ENCODE results near the gene SUCLA2. TPM values are rescaled to one million over a fixed set of nuclear protein-coding genes. Genes with fewer than 3 reads are reported as not detected.

Gene SUCLA2
- total and polyA plus RNA-seq, 12 donors, result 20.4 to 104 (median 55.3) TPM

- H3K27me3 ChIP-seq, result no peaks in the 10 kb centered on the region
- no peaks in the 10 kb centered on the region for H3K9me3 ChIP-seq (replicated peaks in 1 of 3)
- no peak overlapping the region for H3K27ac ChIP-seq
- no peak for TF ChIP-seq POLR2A (IDR thresholded peaks at IDR 0.05)
- TF ChIP-seq CTCF (IDR thresholded peaks at IDR 0.05), result no peak
- intact Hi-C loops (cut with DNase I), result no loop called here
- H3K36me3 ChIP-seq (replicated peaks in 1 of 2), result no peaks in the 10 kb centered on the region
- no peak for DNase-seq
- WGBS, 4 donors, result 26 to 35% (median 31%) methylated on average over 5 of the region's 5 CpGs
- H3K4me1 ChIP-seq (replicated peaks in 1 of 2), result peaks cover 0 to 24% of the 10 kb centered on the region in 2 donors
- H3K4me3 ChIP-seq, result peak overlapping the region in 1 of 4 donors; percentile 99
Observed at GRCh38 chr13:47999973-48000372, 1.1 kb downstream of the SUCLA2 start.

- Histone ChIP-seq H3K4me3 (no peak overlapping the region), H3K9me3 (replicated peaks in 1 of 3) (no peaks in the 10 kb centered on the region), H3K27me3 (no peaks in the 10 kb centered on the region), H3K36me3 (replicated peaks in 1 of 2) (no peaks in the 10 kb centered on the region), H3K27ac (no peak overlapping the region), H3K4me1 (replicated peaks in 1 of 2) (peaks cover 0 to 24% of the 10 kb centered on the region in 2 donors)
- TF ChIP-seq CTCF (IDR thresholded peaks at IDR 0.05), result no peak
- no peak for TF ChIP-seq POLR2A (IDR thresholded peaks at IDR 0.05)
- intact Hi-C loops (cut with DNase I), result no loop called here
- no peak for DNase-seq
- WGBS, 4 donors, result 93 to 98% (median 94%) methylated on average over 2 of the region's 2 CpGs
Observed at GRCh38 chr13:47997384-47997783, 3.7 kb downstream of the SUCLA2 start.

DNA sequence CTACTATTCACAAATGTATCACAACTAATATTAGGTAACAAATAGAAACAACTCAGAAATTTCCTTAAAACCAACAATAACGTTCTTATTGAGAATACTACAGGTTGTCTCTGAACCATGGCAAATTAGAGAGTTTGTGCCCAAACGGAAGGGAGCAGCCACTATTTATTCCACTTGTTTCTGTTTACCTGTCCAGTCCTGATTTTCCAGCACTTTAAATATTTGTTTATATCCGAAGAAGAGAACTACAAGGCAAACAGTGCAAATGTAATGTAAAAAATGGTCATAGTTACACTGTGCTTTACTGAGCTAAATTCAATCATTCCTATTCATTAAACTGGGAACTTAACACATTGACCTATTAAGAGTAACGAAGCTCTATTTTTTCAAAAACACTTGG, 9.2 kb downstream of the SUCLA2 start:
- WGBS, 4 donors, result 94 to 96% (median 95%) methylated on average over 4 of the region's 4 CpGs
- intact Hi-C loops (cut with DNase I), result no loop called here
- Histone ChIP-seq H3K27ac (no peak overlapping the region), H3K4me3 (no peak overlapping the region), H3K36me3 (replicated peaks in 1 of 2) (peaks cover 0 to 4% of the 10 kb centered on the region in 2 donors), H3K27me3 (no peaks in the 10 kb centered on the region), H3K4me1 (replicated peaks in 1 of 2) (no peaks in the 10 kb centered on the region), H3K9me3 (replicated peaks in 1 of 3) (no peaks in the 10 kb centered on the region)
- DNase-seq, result no peak
- TF ChIP-seq CTCF (IDR thresholded peaks at IDR 0.05) (no peak), POLR2A (IDR thresholded peaks at IDR 0.05) (no peak)

DNA sequence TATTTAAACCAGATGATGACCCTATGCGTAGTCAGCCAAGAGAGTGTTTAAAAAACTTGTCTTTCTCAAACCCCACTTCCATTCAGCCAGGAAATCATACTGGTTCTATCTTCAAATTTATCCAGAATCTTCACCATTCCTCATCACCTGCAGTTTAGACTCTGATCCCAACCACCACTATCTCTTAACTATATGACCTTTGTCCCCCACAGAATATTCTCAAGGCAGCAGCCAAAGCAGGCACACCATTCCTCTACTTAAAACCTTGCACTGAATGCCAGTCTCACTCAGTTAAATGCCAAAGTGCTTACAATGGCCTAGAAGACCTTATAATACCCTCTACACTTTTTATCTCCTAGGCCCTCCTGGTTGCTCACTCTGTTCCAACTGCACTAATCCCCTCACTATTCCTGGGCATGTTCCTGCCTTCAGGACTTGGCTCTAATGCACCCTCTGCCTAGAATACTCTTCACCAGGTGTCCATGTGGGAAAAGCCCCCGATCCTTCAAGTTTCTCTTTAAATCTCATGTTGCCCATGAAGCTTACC, 10.1 kb downstream of the SUCLA2 start:
- DNase-seq, result no peak
- intact Hi-C loops (cut with DNase I), result no loop called here
- H3K9me3 ChIP-seq (replicated peaks in 1 of 3), result no peaks in the 10 kb centered on the region
- peaks cover 0 to 7% of the 10 kb centered on the region in 2 donors for H3K36me3 ChIP-seq (replicated peaks in 1 of 2)
- no peaks in the 10 kb centered on the region for H3K27me3 ChIP-seq
- H3K4me1 ChIP-seq (replicated peaks in 1 of 2), result no peaks in the 10 kb centered on the region
- WGBS, 4 donors, result 97 to 100% (median 98%) methylated on average over 2 of the region's 2 CpGs
- no peak overlapping the region for H3K4me3 ChIP-seq
- no peak overlapping the region for H3K27ac ChIP-seq
- TF ChIP-seq POLR2A (IDR thresholded peaks at IDR 0.05), result no peak
- TF ChIP-seq CTCF (IDR thresholded peaks at IDR 0.05), result no peak

All from adrenal gland (tissue), 12 donors.